Panc1 (cell line): Measurements from ENCODE around the gene ZNRF4.

Source experiments
- POLR2AphosphoS5 ChIP-seq: IDR thresholded peaks from 2 replicates; pipeline ENCODE4 v1.6.1; 2012; ENCODE audit warnings: mild to moderate bottlenecking, low read depth, low read length, moderate library complexity
- SIN3A ChIP-seq: IDR thresholded peaks from 2 replicates; pipeline ENCODE4 v1.6.1; 2012; ENCODE audit warnings: low read depth, mild to moderate bottlenecking, low read length, moderate library complexity, borderline replicate concordance; ENCODE audit not compliant: insufficient read depth
- TCF7L2 ChIP-seq: IDR thresholded peaks from 2 replicates; pipeline ENCODE4 v1.6.1; 2011; ENCODE audit warnings: mild to moderate bottlenecking, low read depth, low read length, inconsistent platforms
- TF ChIP-seq, protein P1 (sequence below): fragments of 450-650 bp; IDR thresholded peaks from 2 replicates; pipeline ENCODE4 v1.5.1; 2017; ENCODE audit warnings: mild to moderate bottlenecking
- TF ChIP-seq, protein P2 (sequence below), 2 experiments: IDR thresholded peaks; 2 replicates each; pipeline ENCODE4 v1.6.1; 2011 to 2012; ENCODE audit warnings: low read depth in 2 of 2, control low read depth in 1 of 2, low read length in 1 of 2, mild to moderate bottlenecking in 1 of 2, moderate library complexity in 1 of 2; ENCODE audit not compliant: insufficient read depth in 1 of 2

DNA sequence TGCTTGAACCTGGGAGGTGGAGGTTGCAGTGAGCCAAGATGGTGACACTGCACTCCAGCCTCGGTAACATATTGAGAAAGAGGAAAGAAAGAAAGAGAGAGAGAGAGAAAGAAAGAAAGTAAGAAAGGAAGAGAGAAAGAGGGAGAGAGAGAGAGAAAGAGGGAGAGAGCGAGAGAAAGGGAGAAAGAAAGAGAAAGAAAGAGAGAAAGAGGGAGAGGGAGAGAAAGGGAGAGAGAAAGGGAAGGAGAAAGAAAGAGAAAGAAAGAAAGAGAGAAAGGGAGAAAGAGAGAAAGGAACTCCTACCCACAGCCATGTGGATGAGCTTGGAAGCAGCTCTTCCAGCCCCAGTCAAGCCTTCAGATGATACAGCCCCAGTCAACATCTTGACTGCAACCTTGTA is 46.7 kb downstream of the ZNRF4 start:
- TF ChIP-seq, protein P1, sequence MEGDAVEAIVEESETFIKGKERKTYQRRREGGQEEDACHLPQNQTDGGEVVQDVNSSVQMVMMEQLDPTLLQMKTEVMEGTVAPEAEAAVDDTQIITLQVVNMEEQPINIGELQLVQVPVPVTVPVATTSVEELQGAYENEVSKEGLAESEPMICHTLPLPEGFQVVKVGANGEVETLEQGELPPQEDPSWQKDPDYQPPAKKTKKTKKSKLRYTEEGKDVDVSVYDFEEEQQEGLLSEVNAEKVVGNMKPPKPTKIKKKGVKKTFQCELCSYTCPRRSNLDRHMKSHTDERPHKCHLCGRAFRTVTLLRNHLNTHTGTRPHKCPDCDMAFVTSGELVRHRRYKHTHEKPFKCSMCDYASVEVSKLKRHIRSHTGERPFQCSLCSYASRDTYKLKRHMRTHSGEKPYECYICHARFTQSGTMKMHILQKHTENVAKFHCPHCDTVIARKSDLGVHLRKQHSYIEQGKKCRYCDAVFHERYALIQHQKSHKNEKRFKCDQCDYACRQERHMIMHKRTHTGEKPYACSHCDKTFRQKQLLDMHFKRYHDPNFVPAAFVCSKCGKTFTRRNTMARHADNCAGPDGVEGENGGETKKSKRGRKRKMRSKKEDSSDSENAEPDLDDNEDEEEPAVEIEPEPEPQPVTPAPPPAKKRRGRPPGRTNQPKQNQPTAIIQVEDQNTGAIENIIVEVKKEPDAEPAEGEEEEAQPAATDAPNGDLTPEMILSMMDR: no peak
- TF ChIP-seq, protein P2, sequence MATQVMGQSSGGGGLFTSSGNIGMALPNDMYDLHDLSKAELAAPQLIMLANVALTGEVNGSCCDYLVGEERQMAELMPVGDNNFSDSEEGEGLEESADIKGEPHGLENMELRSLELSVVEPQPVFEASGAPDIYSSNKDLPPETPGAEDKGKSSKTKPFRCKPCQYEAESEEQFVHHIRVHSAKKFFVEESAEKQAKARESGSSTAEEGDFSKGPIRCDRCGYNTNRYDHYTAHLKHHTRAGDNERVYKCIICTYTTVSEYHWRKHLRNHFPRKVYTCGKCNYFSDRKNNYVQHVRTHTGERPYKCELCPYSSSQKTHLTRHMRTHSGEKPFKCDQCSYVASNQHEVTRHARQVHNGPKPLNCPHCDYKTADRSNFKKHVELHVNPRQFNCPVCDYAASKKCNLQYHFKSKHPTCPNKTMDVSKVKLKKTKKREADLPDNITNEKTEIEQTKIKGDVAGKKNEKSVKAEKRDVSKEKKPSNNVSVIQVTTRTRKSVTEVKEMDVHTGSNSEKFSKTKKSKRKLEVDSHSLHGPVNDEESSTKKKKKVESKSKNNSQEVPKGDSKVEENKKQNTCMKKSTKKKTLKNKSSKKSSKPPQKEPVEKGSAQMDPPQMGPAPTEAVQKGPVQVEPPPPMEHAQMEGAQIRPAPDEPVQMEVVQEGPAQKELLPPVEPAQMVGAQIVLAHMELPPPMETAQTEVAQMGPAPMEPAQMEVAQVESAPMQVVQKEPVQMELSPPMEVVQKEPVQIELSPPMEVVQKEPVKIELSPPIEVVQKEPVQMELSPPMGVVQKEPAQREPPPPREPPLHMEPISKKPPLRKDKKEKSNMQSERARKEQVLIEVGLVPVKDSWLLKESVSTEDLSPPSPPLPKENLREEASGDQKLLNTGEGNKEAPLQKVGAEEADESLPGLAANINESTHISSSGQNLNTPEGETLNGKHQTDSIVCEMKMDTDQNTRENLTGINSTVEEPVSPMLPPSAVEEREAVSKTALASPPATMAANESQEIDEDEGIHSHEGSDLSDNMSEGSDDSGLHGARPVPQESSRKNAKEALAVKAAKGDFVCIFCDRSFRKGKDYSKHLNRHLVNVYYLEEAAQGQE (IDR thresholded peaks at IDR 0.05; ENCODE audit: insufficient read depth in 1 of 2, low read depth in 2 of 2, low read length in 1 of 2): no peak
- no peak for TF ChIP-seq POLR2AphosphoS5
- no peak for TF ChIP-seq TCF7L2
- no peak for TF ChIP-seq SIN3A
